ENCODE data around the gene PHF24.

PHF24 gene

DNA sequence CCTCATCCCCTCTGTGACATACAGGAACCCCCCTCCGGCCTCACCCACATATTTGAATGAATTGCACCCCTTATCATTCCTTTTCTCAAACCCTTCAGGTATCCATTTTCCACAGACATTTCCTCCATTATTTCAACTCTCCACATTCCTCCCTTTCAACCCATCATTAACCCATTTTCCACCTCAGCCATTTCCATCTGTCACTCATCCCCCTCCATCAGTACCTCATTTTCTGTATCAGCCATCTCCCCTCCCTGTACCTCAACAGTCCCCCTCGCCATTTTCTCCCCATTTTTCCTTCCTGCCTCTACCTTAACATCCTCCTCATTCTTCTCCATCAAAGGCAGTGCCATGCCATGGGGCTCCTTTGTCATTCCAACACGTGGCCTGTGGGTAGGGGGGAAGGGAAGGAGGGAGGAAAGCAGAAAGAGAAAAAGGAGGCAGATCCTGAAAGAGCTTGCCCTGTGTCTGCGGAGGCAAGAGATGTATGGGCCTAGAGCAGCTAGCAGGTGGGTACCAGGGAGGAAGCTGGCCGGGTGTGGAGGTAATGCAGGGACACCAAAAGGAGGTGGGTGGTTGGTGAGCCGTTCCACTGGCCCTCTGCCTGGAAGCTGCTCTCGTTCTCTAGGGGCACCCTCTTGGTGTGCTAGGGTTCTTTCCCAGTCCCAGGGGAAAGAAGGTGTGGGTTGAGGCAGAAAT, 33.0 kb downstream of the PHF24 start:
- Histone ChIP-seq H3K36me3 (ENCODE audit: control insufficient read depth in 2 of 2, insufficient read depth in 2 of 2, low read length in 2 of 2) (peaks cover 0 to 9% of the 10 kb centered on the region in 2 donors), H3K9ac (ENCODE audit: low read length in 2 of 2) (peak overlapping the region; percentile 96 to 98), H3K9me3 (ENCODE audit: control insufficient read depth in 2 of 2, low read length in 2 of 2) (no peaks in the 10 kb centered on the region), H3K27me3 (ENCODE audit: control insufficient read depth in 1 of 2, insufficient read depth in 2 of 2, low read length in 2 of 2) (no peaks in the 10 kb centered on the region), H3K4me3 (ENCODE audit: low read length in 2 of 2) (peak overlapping the region; percentile 82 to 91), H3K4me1 (ENCODE audit: control insufficient read depth, insufficient read depth, low read length) (peaks cover 66% of the 10 kb centered on the region), H3K27ac (ENCODE audit: low read length) (peak overlapping the region; percentile 100)

DNA sequence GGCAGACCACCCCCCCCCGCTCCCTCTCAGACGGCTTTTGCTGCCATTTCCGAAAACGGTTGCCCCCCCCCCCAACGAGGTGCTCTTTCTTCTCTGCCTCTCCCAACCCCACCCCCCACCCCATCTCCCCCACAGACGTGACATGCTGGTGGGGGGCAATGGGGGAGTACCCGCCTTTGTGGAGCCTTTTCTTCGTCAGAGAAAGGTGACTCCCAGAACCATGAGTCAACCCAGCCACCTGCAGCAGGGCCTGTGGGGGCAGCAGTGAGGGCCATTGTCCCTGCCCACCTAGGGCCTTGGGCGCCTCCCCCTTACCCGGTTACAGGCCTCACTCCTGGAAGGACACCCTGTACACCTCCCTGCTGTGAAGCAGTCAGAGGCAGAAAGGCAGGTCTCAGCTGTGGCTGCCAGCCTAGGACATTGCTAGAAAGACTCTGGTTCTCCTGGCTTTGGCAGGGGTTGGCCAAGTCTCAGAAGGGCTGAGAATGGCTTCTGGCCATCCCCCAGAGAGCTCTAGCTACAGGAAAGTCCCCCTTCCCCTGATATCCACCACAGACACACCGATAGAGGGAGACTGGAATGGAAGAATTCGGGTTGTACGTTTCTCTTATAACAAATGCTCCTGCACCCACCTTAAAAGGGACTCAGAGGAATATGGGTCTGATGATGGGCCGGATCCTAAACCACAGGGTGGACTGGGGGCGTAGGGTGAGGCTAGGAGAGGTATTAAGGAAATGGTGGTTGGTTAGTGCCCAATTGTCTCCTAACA, 33.7 kb downstream of the PHF24 start:
- peak overlapping the region; percentile 96 to 98 for H3K9ac ChIP-seq (ENCODE audit: low read length in 2 of 2)
- H3K4me1 ChIP-seq (ENCODE audit: control insufficient read depth, insufficient read depth, low read length): peaks cover 67% of the 10 kb centered on the region
- H3K36me3 ChIP-seq (ENCODE audit: control insufficient read depth in 2 of 2, insufficient read depth in 2 of 2, low read length in 2 of 2): peaks cover 6 to 16% of the 10 kb centered on the region in 2 donors
- H3K4me3 ChIP-seq (ENCODE audit: low read length in 2 of 2): peak overlapping the region; percentile 52 to 91
- no peaks in the 10 kb centered on the region for H3K27me3 ChIP-seq (ENCODE audit: control insufficient read depth in 1 of 2, insufficient read depth in 2 of 2, low read length in 2 of 2)
- H3K9me3 ChIP-seq (ENCODE audit: control insufficient read depth in 2 of 2, low read length in 2 of 2): no peaks in the 10 kb centered on the region
- peak overlapping the region; percentile 100 for H3K27ac ChIP-seq (ENCODE audit: low read length)

DNA sequence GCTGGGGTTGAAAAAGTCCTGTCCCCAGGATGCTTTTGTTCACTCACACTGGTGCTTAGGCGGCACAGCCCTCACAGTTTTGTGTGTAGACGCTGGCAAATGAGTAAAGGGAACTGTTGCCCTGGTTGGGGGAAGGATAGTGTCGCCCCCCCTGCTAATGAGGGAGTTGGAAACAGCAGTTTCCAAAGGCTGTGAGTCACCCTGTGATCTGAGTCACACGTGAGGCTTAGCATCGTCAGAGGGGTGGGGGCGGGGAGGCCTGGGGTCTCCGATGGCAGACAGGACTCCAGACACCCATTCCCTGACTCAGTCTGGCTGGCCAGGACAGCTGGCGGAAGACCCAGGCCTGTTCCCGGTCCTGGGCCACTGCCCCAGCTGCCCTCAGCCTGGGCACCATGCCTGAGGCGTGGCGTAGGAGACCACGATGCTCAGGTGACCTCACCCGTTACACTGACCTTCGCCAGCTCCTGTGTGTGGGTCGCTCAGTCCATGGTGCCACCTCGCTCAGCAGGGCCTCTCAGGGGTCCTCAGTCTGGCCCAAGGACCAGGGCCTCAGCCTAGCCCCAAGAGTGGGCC, 34.4 kb downstream of the PHF24 start:
- peaks cover 13 to 23% of the 10 kb centered on the region in 2 donors for H3K36me3 ChIP-seq (ENCODE audit: control insufficient read depth in 2 of 2, insufficient read depth in 2 of 2, low read length in 2 of 2)
- peak overlapping the region; percentile 100 for H3K27ac ChIP-seq (ENCODE audit: low read length)
- no peaks in the 10 kb centered on the region for H3K9me3 ChIP-seq (ENCODE audit: control insufficient read depth in 2 of 2, low read length in 2 of 2)
- peak overlapping the region; percentile 87 to 93 for H3K9ac ChIP-seq (ENCODE audit: low read length in 2 of 2)
- H3K4me1 ChIP-seq (ENCODE audit: control insufficient read depth, insufficient read depth, low read length): peaks cover 68% of the 10 kb centered on the region
- H3K27me3 ChIP-seq (ENCODE audit: control insufficient read depth in 1 of 2, insufficient read depth in 2 of 2, low read length in 2 of 2): no peaks in the 10 kb centered on the region
- H3K4me3 ChIP-seq (ENCODE audit: low read length in 2 of 2): peak overlapping the region; percentile 52 to 68

DNA sequence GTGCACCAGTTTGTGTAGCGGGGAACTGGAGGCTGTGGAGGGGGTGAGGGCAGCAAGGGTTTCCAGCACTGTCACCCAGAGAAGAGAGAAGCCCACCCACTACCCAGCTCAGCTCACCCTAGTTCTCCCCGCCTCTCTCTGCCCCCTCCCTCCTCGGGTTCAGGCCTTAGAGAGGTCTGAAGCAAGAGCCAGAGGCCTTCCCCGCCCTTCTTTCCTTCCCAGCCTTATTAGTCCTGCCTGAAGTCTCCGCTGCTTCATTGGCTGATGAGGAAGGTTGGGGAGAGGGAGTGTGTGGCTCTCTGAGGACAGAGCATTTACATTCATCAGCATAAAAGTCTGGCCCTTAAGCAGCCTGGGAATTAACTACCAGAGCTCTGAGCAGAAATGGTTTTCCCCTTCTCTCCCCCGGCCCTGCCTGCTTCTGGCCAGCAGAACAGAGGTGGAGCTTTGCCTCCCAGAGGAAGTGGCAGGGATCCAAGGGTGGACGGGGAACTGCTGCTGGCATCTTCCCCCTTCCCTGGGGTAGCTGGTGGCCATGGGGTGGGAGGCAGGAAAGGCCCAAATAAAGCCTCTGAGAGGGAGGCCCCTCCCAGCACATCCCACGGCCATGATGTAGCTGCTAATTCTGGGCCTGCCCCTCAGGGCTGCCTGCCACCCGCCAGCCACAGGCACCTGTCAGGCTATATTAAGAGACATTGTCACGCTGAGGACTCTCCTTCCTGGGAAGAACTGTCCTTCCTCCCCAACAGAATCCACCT, 35.6 kb downstream of the PHF24 start:
- H3K9me3 ChIP-seq (ENCODE audit: control insufficient read depth in 2 of 2, low read length in 2 of 2): no peaks in the 10 kb centered on the region
- H3K9ac ChIP-seq (ENCODE audit: low read length in 2 of 2): peak overlapping the region; percentile 87 to 93
- peaks cover 14 to 26% of the 10 kb centered on the region in 2 donors for H3K36me3 ChIP-seq (ENCODE audit: control insufficient read depth in 2 of 2, insufficient read depth in 2 of 2, low read length in 2 of 2)
- H3K27me3 ChIP-seq (ENCODE audit: control insufficient read depth in 1 of 2, insufficient read depth in 2 of 2, low read length in 2 of 2): no peaks in the 10 kb centered on the region
- H3K4me3 ChIP-seq (ENCODE audit: low read length in 2 of 2): peak overlapping the region; percentile 8 to 57
- H3K27ac ChIP-seq (ENCODE audit: low read length): peak overlapping the region; percentile 100
- peaks cover 75% of the 10 kb centered on the region for H3K4me1 ChIP-seq (ENCODE audit: control insufficient read depth, insufficient read depth, low read length)

DNA sequence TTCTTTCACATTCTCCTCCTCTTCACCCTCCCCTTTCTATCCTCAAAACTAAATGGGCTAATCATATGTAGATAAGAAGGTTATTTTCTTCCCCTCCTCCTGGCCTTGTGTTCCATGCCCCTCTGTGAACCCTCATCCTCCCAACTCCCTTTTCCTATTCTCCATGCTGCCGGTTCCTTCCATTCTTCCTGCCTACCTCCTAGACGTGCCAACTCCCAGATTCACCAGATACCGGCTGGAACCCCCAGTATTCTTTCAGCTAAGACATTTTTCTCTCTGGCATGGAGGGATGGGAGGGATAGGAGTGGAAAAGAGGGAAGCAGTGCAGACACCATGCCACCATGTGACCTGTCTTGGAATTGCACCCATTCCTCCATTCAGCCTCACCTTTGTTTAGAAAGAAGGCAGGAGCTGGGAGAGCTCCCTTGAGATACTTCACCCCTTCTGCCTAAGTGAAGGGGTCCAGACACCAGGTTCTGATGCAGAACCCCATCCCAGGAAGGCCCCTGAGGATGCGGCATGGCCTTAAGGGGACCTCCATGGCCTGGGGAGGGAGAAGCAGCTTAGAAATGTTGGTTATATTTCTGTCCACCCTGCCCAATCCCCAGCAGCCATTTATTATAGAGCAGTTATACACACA, 36.3 kb downstream of the PHF24 start:
- H3K36me3 ChIP-seq (ENCODE audit: control insufficient read depth in 2 of 2, insufficient read depth in 2 of 2, low read length in 2 of 2): peaks cover 14 to 26% of the 10 kb centered on the region in 2 donors
- peaks cover 71% of the 10 kb centered on the region for H3K4me1 ChIP-seq (ENCODE audit: control insufficient read depth, insufficient read depth, low read length)
- H3K27me3 ChIP-seq (ENCODE audit: control insufficient read depth in 1 of 2, insufficient read depth in 2 of 2, low read length in 2 of 2): no peaks in the 10 kb centered on the region
- peak overlapping the region; percentile 100 for H3K27ac ChIP-seq (ENCODE audit: low read length)
- peak overlapping the region; percentile 8 to 57 for H3K4me3 ChIP-seq (ENCODE audit: low read length in 2 of 2)
- no peaks in the 10 kb centered on the region for H3K9me3 ChIP-seq (ENCODE audit: control insufficient read depth in 2 of 2, low read length in 2 of 2)
- peak overlapping the region; percentile 87 to 93 for H3K9ac ChIP-seq (ENCODE audit: low read length in 2 of 2)

DNA sequence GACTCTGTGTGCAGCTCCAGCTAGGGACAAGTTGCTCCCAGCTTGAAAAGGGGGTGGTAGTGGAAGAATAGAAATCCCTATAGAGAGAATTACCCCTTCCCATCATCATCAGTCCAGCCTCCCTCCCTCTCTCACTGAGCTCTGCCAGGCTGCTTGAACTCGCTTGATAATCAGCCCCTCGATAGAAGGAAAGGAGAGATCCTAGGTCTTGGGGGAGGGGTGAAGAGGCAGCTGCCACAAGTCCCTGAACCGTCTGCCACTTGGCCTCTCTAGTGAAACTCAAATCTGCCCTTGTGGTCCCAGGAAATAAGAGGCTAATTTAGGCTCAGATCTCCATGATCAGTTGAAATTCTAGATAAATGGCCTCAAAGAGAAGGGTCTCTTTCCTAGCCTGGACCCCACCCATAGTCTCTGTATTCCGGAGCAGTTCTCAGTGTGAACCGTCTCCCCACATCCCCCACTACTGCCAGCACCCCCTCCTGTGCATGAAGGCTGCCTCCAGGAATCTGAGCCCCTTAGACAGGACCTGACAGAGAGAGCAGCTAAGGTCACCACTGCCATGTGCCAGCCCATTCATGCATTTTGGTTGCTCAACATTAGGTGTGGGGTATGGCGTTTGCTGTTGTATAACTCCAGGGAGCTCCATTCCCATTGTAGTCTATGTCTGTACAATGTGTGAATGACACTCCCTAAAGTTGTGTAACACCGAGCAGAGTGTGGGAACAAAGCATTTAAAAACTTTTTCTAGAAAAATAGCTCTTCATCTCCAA, 37.0 kb downstream of the PHF24 start:
- Histone ChIP-seq H3K27ac (ENCODE audit: low read length) (peak overlapping the region; percentile 100), H3K27me3 (ENCODE audit: control insufficient read depth in 1 of 2, insufficient read depth in 2 of 2, low read length in 2 of 2) (no peaks in the 10 kb centered on the region), H3K9me3 (ENCODE audit: control insufficient read depth in 2 of 2, low read length in 2 of 2) (no peaks in the 10 kb centered on the region), H3K4me3 (ENCODE audit: low read length in 2 of 2) (peak overlapping the region; percentile 26 to 57), H3K36me3 (ENCODE audit: control insufficient read depth in 2 of 2, insufficient read depth in 2 of 2, low read length in 2 of 2) (peaks cover 14 to 26% of the 10 kb centered on the region in 2 donors), H3K4me1 (ENCODE audit: control insufficient read depth, insufficient read depth, low read length) (peaks cover 76% of the 10 kb centered on the region), H3K9ac (ENCODE audit: low read length in 2 of 2) (peak overlapping the region; percentile 87 to 93)

DNA sequence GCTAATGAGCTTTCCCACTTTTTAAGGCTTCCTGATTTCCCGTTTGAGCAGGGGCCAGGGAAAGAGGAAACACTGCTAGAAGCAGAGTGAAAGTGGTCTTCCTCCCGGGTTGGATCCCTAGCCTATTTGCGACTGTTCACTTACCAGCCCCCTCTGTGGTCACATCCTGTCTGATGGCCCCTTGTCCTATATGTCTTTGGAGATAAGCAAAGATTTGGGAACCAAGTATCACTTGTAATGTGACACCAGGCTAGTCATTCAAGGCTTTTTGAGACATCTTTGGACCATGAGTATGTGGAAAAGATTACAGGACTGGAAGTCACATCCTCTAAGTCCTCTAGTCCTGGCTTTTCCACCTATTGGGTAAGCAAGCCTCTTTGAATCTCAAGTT, 37.6 kb downstream of the PHF24 start:
- H3K27ac ChIP-seq (ENCODE audit: low read length): peak overlapping the region; percentile 100
- H3K9ac ChIP-seq (ENCODE audit: low read length in 2 of 2): peak overlapping the region; percentile 36 to 87
- H3K9me3 ChIP-seq (ENCODE audit: control insufficient read depth in 2 of 2, low read length in 2 of 2): no peaks in the 10 kb centered on the region
- H3K4me3 ChIP-seq (ENCODE audit: low read length in 2 of 2): peak overlapping the region in 1 of 2 donors; percentile 30
- no peaks in the 10 kb centered on the region for H3K27me3 ChIP-seq (ENCODE audit: control insufficient read depth in 1 of 2, insufficient read depth in 2 of 2, low read length in 2 of 2)
- H3K4me1 ChIP-seq (ENCODE audit: control insufficient read depth, insufficient read depth, low read length): peaks cover 70% of the 10 kb centered on the region
- peaks cover 14 to 26% of the 10 kb centered on the region in 2 donors for H3K36me3 ChIP-seq (ENCODE audit: control insufficient read depth in 2 of 2, insufficient read depth in 2 of 2, low read length in 2 of 2)

DNA sequence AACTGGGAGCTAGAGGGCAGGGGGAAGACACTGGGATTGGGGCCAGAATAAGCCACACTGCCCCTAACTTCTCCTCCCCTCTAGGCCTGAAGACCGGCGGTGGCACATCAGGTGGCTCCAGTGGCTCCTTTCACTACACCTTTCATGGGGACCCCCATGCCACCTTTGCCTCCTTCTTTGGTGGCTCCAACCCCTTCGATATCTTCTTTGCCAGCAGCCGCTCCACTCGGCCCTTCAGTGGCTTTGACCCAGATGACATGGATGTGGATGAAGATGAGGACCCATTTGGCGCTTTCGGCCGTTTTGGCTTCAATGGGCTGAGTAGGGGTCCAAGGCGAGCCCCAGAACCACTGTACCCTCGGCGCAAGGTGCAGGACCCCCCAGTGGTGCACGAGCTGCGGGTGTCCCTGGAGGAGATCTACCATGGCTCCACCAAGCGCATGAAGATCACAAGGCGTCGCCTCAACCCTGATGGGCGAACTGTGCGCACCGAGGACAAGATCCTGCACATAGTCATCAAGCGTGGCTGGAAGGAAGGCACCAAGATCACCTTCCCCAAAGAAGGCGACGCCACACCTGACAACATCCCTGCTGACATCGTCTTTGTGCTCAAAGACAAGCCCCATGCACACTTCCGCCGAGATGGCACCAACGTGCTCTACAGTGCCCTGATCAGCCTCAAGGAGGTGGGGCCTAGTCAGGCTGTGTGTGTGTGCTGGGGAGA, 38.3 kb downstream of the PHF24 start:
- Histone ChIP-seq H3K27me3 (ENCODE audit: control insufficient read depth in 1 of 2, insufficient read depth in 2 of 2, low read length in 2 of 2) (no peaks in the 10 kb centered on the region), H3K9me3 (ENCODE audit: control insufficient read depth in 2 of 2, low read length in 2 of 2) (no peaks in the 10 kb centered on the region), H3K4me1 (ENCODE audit: control insufficient read depth, insufficient read depth, low read length) (peaks cover 64% of the 10 kb centered on the region), H3K4me3 (ENCODE audit: low read length in 2 of 2) (no peak overlapping the region), H3K36me3 (ENCODE audit: control insufficient read depth in 2 of 2, insufficient read depth in 2 of 2, low read length in 2 of 2) (peaks cover 14 to 26% of the 10 kb centered on the region in 2 donors), H3K9ac (ENCODE audit: low read length in 2 of 2) (peak overlapping the region in 1 of 2 donors; percentile 87), H3K27ac (ENCODE audit: low read length) (peak overlapping the region; percentile 100)

DNA sequence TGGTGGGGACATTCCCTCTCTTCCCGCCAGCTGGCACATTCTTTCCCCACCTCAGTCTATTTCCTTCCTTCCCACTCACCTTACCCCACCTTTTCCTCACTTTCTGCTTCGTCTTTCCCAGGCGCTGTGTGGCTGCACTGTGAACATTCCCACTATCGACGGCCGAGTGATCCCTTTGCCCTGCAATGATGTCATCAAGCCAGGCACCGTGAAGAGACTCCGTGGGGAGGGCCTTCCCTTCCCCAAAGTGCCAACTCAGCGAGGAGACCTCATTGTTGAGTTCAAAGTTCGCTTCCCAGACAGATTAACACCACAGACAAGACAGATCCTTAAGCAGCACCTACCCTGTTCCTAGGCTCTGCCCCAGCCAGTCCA, 38.8 kb downstream of the PHF24 start:
- Histone ChIP-seq H3K4me3 (ENCODE audit: low read length in 2 of 2) (no peak overlapping the region), H3K9me3 (ENCODE audit: control insufficient read depth in 2 of 2, low read length in 2 of 2) (no peaks in the 10 kb centered on the region), H3K27ac (ENCODE audit: low read length) (peak overlapping the region; percentile 53), H3K4me1 (ENCODE audit: control insufficient read depth, insufficient read depth, low read length) (peaks cover 59% of the 10 kb centered on the region), H3K36me3 (ENCODE audit: control insufficient read depth in 2 of 2, insufficient read depth in 2 of 2, low read length in 2 of 2) (peaks cover 14 to 26% of the 10 kb centered on the region in 2 donors), H3K27me3 (ENCODE audit: control insufficient read depth in 1 of 2, insufficient read depth in 2 of 2, low read length in 2 of 2) (no peaks in the 10 kb centered on the region), H3K9ac (ENCODE audit: low read length in 2 of 2) (no peak overlapping the region)
